Endothelial cell of umbilical vein (primary cell): ENCODE measurements around the gene IGSF9B. TPM values are rescaled to one million over a fixed set of nuclear protein-coding genes. Genes with fewer than 3 reads are reported as not detected.
"Not testable (repeated sequence)": the region's sequence is repeated elsewhere in the genome, so short reads cannot be mapped to it uniquely, and the experiment has no call there.

Experiments used
- BruUV-seq: library from RNA; stranded (reverse); fragments of 400-500 nt; replicated peaks from 2 replicates; lab custom pipeline; 2021; lab: Mats Ljungman, UMichigan
- CTCF ChIA-PET: fragments of 300-600, 350-600 bp; sonication (Branson Sonifier 250); formaldehyde crosslinking; loops from one replicate; lab custom pipeline; 2021; ENCODE audit warnings: antibody characterized with exemption, inconsistent platforms; lab: Charles Lee
- POLR2A ChIA-PET: fragments of 300-600, 350-600 bp; sonication (Branson Sonifier 250); formaldehyde crosslinking; loops from one replicate; lab custom pipeline; 2021; ENCODE audit warnings: antibody characterized with exemption, inconsistent platforms; lab: Charles Lee
- DNase-seq: peaks from one replicate; pipeline ENCODE4 v3.0.0-alpha.2; 2011; ENCODE audit warnings: low read depth, low spot score
- FAIRE-seq: peaks from 2 replicates; lab custom pipeline; 2011; peaks lifted over from hg19 to GRCh38; lab: Jason Lieb, UNC
- H2AFZ ChIP-seq: 2 replicates; pipeline ENCODE4 v1.6.0; 2012; ENCODE audit warnings: low read depth, low read length, control low read depth, inconsistent platforms
- H3K27ac ChIP-seq: 2 replicates; pipeline ENCODE4 v1.5.1; 2011; ENCODE audit warnings: low read depth, mild to moderate bottlenecking, control low read depth, low read length, moderate library complexity; ENCODE audit not compliant: insufficient read depth
- H3K27me3 ChIP-seq, 2 experiments: 2 replicates each; pipeline versions ENCODE4 v1.6.0 to v1.6.1; 2011; ENCODE audit warnings: low read length in 2 of 2, mixed read lengths in 1 of 2; ENCODE audit not compliant: control insufficient read depth in 2 of 2, insufficient read depth in 2 of 2
- H3K36me3 ChIP-seq, 2 experiments: 2 replicates in 1 of 2; 3 replicates in 1 of 2; pipeline ENCODE4 v1.5.1; 2011; ENCODE audit warnings: low read length in 2 of 2, mild to moderate bottlenecking in 1 of 2, moderate library complexity in 1 of 2; ENCODE audit not compliant: control insufficient read depth in 2 of 2, insufficient read depth in 2 of 2; ENCODE audit errors: extremely low read depth in 1 of 2
- H3K4me1 ChIP-seq: 3 replicates; pipeline ENCODE4 v1.5.1; 2011; ENCODE audit warnings: mild to moderate bottlenecking, low read length; ENCODE audit not compliant: control insufficient read depth, insufficient read depth; ENCODE audit errors: extremely low read depth
- H3K4me2 ChIP-seq: 2 replicates; pipeline ENCODE4 v1.6.1; 2011; ENCODE audit warnings: low read length, control low read depth, mixed read lengths; ENCODE audit not compliant: insufficient read depth
- H3K4me3 ChIP-seq, 3 experiments: fragments of 200-600 bp in 1 of 3; sonication (generic), shearing (Covaris generic) in 1 of 3; replicated peaks in 1 of 3; 2 replicates each; pipeline ENCODE4 v1.5.1; 2011 to 2016; ENCODE audit warnings: control low read depth in 3 of 3, low read length in 3 of 3, mild to moderate bottlenecking in 2 of 3, inconsistent platforms in 1 of 3, low read depth in 1 of 3, moderate library complexity in 1 of 3; ENCODE audit not compliant: insufficient read depth in 1 of 3
- H3K79me2 ChIP-seq: 2 replicates; pipeline ENCODE4 v1.6.0; 2012; ENCODE audit warnings: low read length, inconsistent platforms; ENCODE audit not compliant: control insufficient read depth, insufficient read depth
- H3K9ac ChIP-seq: replicated peaks from 2 replicates; pipeline ENCODE3; 2011; ENCODE audit warnings: low read length, control low read depth; ENCODE audit not compliant: insufficient read depth; ENCODE audit errors: extremely low read depth
- H3K9me1 ChIP-seq: replicated peaks from 3 replicates; pipeline ENCODE4 v1.6.0; 2011; ENCODE audit warnings: mild to moderate bottlenecking, low read length; ENCODE audit not compliant: control insufficient read depth, insufficient read depth; ENCODE audit errors: extremely low read depth
- H3K9me3 ChIP-seq: replicated peaks from 2 replicates; pipeline ENCODE4 v1.5.1; 2012; ENCODE audit warnings: low read length, inconsistent platforms; ENCODE audit not compliant: control insufficient read depth, insufficient read depth
- H4K20me1 ChIP-seq: replicated peaks from 2 replicates; pipeline ENCODE3; 2011; ENCODE audit warnings: mild to moderate bottlenecking, low read length; ENCODE audit not compliant: control insufficient read depth, insufficient read depth; ENCODE audit errors: extremely low read depth
- EZH2 ChIP-seq: IDR thresholded peaks from 2 replicates; pipeline ENCODE4 v1.6.1; 2012; ENCODE audit warnings: borderline replicate concordance, low read depth, mild to moderate bottlenecking, moderate library complexity, low read length, inconsistent platforms; ENCODE audit not compliant: severe bottlenecking
- FOS ChIP-seq: IDR thresholded peaks from 2 replicates; pipeline ENCODE4 v1.6.1; 2011; ENCODE audit warnings: mild to moderate bottlenecking, low read length, moderate library complexity, borderline replicate concordance; ENCODE audit not compliant: insufficient read depth
- GATA2 ChIP-seq: IDR thresholded peaks from 2 replicates; pipeline ENCODE4 v1.7.0; 2011; ENCODE audit warnings: low read depth, mild to moderate bottlenecking, moderate library complexity, mixed read lengths, low read length; ENCODE audit not compliant: insufficient read length, insufficient read depth
- JUN ChIP-seq: IDR thresholded peaks from 2 replicates; pipeline ENCODE4 v1.6.1; 2011; ENCODE audit warnings: borderline replicate concordance, low read depth; ENCODE audit not compliant: insufficient read length, insufficient read depth
- MYC ChIP-seq: IDR thresholded peaks from one replicate; pipeline ENCODE4 v1.6.1; 2011; ENCODE audit warnings: mild to moderate bottlenecking, low read depth, low read length
- POLR2A ChIP-seq: IDR thresholded peaks from 2 replicates; pipeline ENCODE4 v1.6.1; 2012; ENCODE audit warnings: low read depth, mild to moderate bottlenecking, control low read depth, low read length
- POLR2AphosphoS5 ChIP-seq: IDR thresholded peaks from 2 replicates; pipeline ENCODE4 v1.6.1; 2012; ENCODE audit warnings: low read depth, mild to moderate bottlenecking, control low read depth, low read length, moderate library complexity; ENCODE audit not compliant: insufficient read depth
- dilution Hi-C: fragments of 300-500 bp; cut with MboI; formaldehyde crosslinking; loops from one replicate; pipeline ENCODE4 v1.15.0; 2019; ENCODE audit warnings: low sequenced_read_pairs; ENCODE audit not compliant: extremely low pct_ligation_motif_present
- intact Hi-C: fragments of 100-400 bp; cut with micrococcal nuclease; formaldehyde crosslinking; loops from one replicate; pipeline ENCODE4 v1.10.0; 2022
- polyA plus RNA-seq, 4 experiments: library from polyadenylated mRNA; depleted of rRNA in 3 of 4; stranded (reverse) in 3 of 4; unstranded in 1 of 4; fragments of >200 nt; gene quantifications; 2 replicates each; pipeline versions ENCODE4 v1.2.1 to v1.2.3, GENCODE V29; 2011 to 2012; ENCODE audit warnings: missing spikeins in 1 of 4
- total RNA-seq: library from RNA; stranded (reverse); gene quantifications from 2 replicates; pipeline ENCODE4 v1.2.3, GENCODE V29; 2021
- TF ChIP-seq, protein P1 (sequence below): IDR thresholded peaks from 2 replicates; pipeline ENCODE4 v1.6.1; 2011; ENCODE audit not compliant: insufficient read depth, insufficient read length
- TF ChIP-seq, protein P2 (sequence below), 2 donors: IDR thresholded peaks; 1 replicate in 1 of 2; 2 replicates in 1 of 2; pipeline ENCODE4 v1.5.1; 2011; ENCODE audit warnings: low read length in 2 of 2, mild to moderate bottlenecking in 2 of 2, moderate library complexity in 2 of 2, control low read depth in 1 of 2, inconsistent platforms in 1 of 2, low read depth in 1 of 2; ENCODE audit not compliant: insufficient read depth in 1 of 2; ENCODE audit errors: extremely low read depth in 1 of 2

IGSF9B gene
- total and polyA plus RNA-seq, 2 donors (not counting 3 experiments of a cell fraction or from before 2014, with no cell fraction given), result 0.15 to 0.18 TPM

DNA sequence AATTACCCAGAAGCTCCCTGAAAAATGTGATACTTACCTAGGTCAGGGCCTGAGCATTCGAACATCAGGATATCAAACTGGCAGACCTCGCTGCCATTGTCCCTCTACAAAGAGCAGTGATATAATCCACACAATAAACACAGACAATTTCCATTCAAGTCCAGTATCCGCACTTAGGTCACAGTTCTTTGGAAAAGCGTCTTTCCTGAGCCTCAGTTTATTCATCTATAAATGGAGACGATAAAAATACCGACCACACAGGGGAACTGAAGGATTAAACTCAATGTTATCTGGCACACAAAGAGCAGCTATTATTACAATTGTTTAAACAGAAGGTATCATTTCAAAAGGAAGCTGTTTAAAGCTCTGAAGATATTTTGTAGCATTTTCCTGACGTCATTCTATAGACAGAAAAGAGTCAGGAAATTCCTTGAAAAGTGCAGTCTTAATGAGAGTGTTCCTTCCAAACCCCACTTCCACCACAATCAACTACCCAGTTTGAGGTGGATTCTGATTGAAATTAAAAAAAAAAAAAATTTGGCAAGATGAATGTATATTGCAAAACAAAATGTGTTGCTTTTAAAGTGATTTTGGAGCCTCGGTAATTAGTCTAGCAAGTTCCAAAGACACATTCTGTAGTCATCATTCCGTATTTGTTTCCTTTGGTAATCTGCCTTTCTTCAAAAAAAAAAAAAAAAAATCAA lies 47.2 kb upstream of the IGSF9B start:
- no peak for DNase-seq
- dilution Hi-C loops, result no loop called here
- intact Hi-C loops, result no loop called here
- H3K79me2 ChIP-seq, result no peaks in the 10 kb centered on the region
- H3K27ac ChIP-seq, result no peak overlapping the region
- ChIA-PET CTCF (interaction anchor here (1.0 kb wide), 1 partner anchor 16 kb away, joined by 4 read pairs; no protein-coding TSS in a partner anchor), POLR2A (interaction anchor here (1.0 kb wide), 1 partner anchor 10 kb away, joined by 3 read pairs; no protein-coding TSS in a partner anchor)
- no TSS peak for BruUV-seq
- FAIRE-seq, result no peak
- H2AFZ ChIP-seq, result no peak overlapping the region
- H3K9me3 ChIP-seq, result no peaks in the 10 kb centered on the region
- no peak overlapping the region for H3K4me3 ChIP-seq
- no peak overlapping the region for H3K4me2 ChIP-seq
- H4K20me1 ChIP-seq, result no peaks in the 10 kb centered on the region
- H3K9ac ChIP-seq, result no peak overlapping the region
- TF ChIP-seq POLR2AphosphoS5, result no peak
- TF ChIP-seq POLR2A, result no peak
- TF ChIP-seq JUN, result no peak
- TF ChIP-seq FOS, result no peak
- no peak for TF ChIP-seq MYC
- TF ChIP-seq, protein P1, sequence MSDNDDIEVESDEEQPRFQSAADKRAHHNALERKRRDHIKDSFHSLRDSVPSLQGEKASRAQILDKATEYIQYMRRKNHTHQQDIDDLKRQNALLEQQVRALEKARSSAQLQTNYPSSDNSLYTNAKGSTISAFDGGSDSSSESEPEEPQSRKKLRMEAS, result no peak
- no peak for TF ChIP-seq EZH2
- TF ChIP-seq GATA2, result no peak
- TF ChIP-seq, protein P2, sequence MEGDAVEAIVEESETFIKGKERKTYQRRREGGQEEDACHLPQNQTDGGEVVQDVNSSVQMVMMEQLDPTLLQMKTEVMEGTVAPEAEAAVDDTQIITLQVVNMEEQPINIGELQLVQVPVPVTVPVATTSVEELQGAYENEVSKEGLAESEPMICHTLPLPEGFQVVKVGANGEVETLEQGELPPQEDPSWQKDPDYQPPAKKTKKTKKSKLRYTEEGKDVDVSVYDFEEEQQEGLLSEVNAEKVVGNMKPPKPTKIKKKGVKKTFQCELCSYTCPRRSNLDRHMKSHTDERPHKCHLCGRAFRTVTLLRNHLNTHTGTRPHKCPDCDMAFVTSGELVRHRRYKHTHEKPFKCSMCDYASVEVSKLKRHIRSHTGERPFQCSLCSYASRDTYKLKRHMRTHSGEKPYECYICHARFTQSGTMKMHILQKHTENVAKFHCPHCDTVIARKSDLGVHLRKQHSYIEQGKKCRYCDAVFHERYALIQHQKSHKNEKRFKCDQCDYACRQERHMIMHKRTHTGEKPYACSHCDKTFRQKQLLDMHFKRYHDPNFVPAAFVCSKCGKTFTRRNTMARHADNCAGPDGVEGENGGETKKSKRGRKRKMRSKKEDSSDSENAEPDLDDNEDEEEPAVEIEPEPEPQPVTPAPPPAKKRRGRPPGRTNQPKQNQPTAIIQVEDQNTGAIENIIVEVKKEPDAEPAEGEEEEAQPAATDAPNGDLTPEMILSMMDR (IDR thresholded peaks at IDR 0.05; ENCODE audit: extremely low read depth in 1 of 2, insufficient read depth in 1 of 2, low read depth in 1 of 2, low read length in 2 of 2), result no peak
- H3K27me3 ChIP-seq, result no peaks in the 10 kb centered on the region
- H3K36me3 ChIP-seq, result no peaks in the 10 kb centered on the region
- H3K9me1 ChIP-seq, result no peaks in the 10 kb centered on the region
- H3K4me1 ChIP-seq, result no peaks in the 10 kb centered on the region

DNA sequence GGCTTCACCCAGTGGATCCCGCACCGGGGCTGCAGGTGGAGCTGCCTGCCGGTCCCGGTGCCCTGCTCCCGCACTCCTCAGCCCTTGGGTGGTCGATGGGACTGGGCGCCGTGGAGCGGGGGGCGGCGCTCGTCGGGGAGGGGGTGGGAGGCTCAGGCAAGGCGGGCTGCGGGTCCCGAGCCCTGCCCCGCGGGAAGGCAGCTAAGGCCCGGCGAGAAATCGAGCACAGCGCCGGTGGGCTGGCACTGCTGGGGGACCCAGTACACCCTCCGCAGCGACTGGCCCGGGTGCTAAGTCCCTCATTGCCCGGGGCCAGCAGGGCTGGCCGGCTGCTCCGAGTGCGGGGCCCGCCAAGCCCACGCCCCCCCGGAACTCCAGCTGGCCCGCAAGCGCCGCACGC lies 46.1 kb upstream of the IGSF9B start:
- H3K4me1 ChIP-seq, BruUV-seq, H3K9me3 ChIP-seq, FAIRE-seq, H3K9ac ChIP-seq, H3K4me3 ChIP-seq, H3K9me1 ChIP-seq, H4K20me1 ChIP-seq, H3K36me3 ChIP-seq, DNase-seq, dilution Hi-C loops, intact Hi-C loops, POLR2A ChIA-PET, H3K4me2 ChIP-seq, H2AFZ ChIP-seq, H3K27me3 ChIP-seq, CTCF ChIA-PET, H3K79me2 ChIP-seq, H3K27ac ChIP-seq: not testable (repeated sequence)

DNA sequence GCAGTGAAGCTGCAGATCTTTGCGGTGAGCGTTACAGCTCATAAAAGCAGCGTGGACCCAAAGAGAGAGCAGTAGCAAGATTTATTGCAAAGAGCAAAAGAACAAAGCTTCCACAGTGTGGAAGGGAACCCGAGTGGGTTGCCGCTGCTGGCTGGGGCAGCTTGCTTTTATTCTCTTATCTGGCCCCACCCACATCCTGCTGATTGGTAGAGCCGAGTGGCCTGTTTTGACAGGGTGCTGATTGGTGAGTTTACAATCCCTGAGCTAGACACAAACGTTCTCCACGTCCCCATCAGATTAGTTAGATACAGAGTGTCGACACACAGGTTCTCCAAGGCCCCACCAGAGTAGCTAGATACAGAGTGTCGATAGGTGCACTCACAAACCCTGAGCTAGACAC lies 45.6 kb upstream of the IGSF9B start:
- H3K36me3 ChIP-seq, H3K27ac ChIP-seq, H3K4me2 ChIP-seq, H3K9me3 ChIP-seq, BruUV-seq, CTCF ChIA-PET, H3K79me2 ChIP-seq, H2AFZ ChIP-seq, H3K4me3 ChIP-seq, intact Hi-C loops, FAIRE-seq, dilution Hi-C loops, H3K27me3 ChIP-seq, H3K9ac ChIP-seq, POLR2A ChIA-PET, H4K20me1 ChIP-seq, H3K9me1 ChIP-seq, DNase-seq, H3K4me1 ChIP-seq: not testable (repeated sequence)
